GM10847 (cell line): ENCODE measurements around the gene SPRY1.

ENCODE experiments used
- POLR2A ChIP-seq: IDR thresholded peaks from 2 replicates; pipeline ENCODE4 v1.6.1; 2011; ENCODE audit not compliant: insufficient read length; ENCODE audit errors: extremely low read depth

The SPRY1 gene

DNA sequence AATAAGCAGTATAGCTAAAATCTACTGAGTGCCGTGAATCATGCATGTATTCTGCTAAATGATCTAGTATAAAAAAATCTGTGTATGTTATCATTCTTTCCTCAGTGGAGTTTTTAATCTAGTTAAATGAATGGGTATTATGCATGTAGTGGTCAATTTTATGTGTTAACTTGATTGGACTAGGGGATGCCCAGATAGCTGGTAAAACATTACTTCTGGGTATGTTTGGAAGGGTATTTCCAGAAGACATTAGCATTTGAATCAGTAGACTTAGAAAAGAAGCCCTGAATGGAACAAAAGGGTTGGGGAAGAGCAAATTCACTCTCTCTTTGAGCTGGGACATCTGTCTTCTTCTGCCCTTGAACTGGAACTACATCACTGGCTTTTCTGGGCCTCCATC lies 34.5 kb upstream of the SPRY1 start:
- TF ChIP-seq POLR2A = no peak

DNA sequence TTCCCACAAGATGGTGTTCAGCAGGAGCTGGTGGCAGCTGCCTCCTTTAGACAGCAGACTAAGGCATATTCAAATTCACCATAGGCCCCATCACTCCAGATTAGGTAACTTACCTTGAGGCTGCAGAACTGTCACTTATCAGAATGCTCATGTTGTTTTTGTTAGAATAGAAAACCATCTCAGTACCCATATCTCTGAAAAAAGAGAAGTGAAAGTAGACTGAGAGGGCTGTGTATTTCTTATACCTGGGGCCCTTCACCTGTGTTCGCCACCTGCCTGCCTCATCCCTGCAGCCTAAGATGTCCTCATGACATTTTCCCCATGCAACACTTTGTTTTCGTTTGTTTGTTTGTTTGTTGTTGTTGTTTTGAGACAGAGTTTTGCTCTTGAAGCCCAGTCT lies 32.9 kb upstream of the SPRY1 start:
- TF ChIP-seq POLR2A = no peak

DNA sequence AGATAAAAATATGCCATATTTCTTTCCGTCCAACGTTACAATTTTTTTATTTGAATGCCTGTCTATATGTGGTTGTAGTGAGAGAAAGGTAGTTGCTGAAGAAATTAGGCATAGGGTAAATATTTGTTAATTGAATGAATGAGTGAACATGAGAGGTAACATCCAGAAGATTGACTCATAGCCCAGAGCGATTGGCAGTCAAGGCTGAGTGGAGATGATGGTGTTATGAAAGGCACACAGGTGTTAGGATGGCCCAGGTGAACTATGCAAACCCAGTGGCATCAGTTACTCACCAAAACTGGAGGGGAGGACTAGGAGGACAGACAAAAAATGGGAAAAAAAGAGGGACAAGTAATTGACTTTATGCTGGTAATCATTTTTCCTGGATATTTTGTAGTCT lies 31.7 kb upstream of the SPRY1 start:
- TF ChIP-seq POLR2A = no peak

DNA sequence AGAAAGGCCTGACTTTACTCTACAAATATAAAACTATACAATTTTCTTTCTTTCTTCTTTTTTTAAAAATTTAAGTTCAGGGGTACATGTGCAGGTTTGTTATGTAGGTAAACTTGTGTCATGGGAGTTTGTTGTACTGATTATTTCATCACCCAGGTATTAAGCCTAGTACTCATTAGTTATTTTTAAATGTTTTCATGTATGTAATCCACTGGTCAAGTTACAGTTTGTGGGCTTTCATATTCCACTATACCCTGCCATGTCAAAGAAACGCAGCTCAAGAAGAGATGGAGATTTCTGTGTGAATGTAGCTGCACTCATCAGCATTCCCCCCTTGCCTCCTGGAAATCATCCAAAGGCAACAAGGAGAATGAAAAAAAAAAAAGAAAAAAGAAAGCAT lies 31.2 kb upstream of the SPRY1 start:
- TF ChIP-seq POLR2A = no peak

DNA sequence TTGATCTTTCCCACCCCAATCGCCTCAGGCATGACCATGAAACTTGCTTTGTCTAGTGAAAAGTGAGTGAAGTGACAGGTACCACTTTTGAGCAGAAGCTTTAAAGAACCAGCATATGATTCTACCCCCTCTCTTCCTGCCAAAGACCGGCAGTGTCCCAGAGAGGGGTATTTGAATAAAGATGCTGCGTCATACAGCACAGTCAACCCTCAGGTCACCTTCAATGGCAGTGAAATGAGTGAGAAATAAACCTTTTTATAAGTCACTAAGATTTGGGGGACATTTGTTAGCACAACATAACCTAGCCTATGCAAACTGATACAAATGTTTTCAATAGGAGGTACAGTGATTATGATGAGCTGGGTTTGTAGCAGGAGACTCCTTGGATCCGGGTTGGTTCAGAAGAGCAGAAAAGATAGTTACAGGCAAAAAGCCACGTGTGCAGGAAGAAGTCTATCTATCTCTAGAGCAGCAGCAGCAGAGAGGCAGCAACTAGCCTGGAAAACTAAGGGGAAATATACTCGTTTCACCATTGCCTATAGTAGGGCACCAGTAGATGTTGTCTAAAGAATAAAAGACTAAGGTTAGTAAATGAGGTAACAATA lies 30.3 kb upstream of the SPRY1 start:
- no peak for TF ChIP-seq POLR2A

DNA sequence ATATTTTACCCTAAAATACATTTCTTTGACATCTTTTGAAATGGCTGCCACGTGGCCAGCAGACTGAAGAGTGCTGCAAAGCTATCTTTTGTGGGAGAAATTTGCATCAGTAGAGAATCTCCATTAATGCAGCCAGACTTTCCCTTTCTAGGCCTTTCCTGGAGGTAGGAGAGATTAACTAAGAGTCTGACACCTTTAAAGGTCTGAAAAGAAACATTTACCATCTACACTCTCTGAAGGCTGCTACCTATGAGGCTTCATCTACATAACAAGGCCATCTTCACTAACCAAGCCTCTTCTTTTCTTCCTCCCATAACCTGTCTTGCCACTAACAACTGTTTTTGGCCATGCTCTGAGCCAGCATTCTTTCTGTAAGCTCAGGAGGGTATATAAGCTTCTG lies 17.8 kb upstream of the SPRY1 start:
- no peak for TF ChIP-seq POLR2A

DNA sequence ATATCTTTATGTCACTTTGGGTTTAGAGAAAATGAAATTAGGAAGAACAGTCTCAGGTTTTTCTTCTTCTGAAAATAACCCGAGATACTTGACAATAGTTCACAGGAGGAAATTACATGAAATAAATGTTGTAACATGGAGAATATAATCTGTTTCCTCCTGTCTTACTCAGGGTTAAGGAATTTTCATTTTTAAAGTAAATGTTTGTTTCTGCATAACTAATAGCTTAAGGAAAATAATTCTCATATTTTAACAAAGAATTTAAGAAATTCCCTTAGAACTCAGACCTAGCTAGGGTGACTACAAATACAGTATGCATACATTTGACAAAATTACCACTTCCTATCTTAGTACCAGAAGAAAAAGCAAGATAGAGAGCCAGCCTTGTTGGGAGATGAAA lies 17.2 kb upstream of the SPRY1 start:
- TF ChIP-seq POLR2A = no peak

DNA sequence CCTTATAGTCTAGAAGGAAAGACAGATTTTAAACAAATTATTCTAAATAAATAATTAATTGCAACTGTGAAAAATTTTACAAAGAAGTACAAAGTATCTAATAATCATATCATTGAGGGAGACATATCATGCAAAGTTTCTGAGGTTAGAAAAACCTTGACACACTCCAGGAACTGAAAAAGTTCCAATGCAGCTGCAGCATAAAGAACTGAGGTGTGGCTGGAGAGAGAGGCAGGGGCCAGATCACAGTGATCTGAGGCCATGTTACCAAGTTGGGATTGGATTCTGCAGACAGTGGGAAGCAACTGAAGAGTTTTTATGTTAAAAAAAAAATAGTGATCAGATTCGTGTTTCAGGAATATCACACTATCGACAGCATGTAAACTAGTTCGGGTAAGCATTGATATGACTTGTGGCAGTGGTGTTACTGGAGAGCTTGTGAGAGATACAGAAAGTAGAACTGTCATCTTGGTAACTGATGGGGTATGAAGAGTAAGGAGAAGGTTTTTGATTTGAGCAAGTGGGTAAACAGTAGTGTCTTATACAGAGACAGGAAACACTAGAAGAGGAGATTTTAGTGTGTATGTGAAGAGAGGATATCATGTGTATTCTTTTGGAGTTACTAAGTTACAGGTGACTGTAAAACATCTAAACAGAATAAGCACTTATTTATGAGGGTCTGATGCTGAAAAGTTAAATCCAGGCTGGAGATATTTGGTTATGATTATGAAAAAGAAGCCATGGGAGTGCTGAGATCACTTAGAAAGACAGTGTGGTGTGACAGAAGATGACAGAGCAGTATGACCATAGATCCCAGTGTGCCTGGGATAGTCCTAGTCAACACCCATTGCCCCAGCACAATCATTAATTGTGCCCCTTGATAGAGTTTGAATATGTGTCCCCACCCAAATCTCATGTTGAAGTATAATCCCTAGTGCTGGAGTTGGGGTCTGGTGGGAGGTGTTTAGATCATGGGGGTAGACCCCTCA lies 15.6 kb upstream of the SPRY1 start:
- no peak for TF ChIP-seq POLR2A

DNA sequence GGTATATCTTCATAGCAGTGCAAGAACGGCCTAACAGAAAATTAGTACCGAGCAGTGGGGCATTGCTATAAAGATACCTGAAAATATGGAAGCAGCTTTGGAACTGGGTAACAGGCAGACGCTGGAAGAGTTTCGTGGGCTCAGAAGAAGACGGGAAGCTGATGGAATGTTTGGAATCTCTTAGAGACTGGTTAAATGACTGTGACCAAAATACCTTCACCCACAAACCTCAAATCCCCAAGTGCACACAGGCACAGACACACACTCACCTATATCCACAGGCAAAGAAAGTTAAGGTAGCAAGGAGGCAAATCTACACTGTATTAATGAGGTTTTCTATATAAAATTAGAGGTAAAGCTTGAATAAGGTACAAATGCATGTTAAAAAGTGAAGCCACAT lies 14.6 kb upstream of the SPRY1 start:
- no peak for TF ChIP-seq POLR2A

DNA sequence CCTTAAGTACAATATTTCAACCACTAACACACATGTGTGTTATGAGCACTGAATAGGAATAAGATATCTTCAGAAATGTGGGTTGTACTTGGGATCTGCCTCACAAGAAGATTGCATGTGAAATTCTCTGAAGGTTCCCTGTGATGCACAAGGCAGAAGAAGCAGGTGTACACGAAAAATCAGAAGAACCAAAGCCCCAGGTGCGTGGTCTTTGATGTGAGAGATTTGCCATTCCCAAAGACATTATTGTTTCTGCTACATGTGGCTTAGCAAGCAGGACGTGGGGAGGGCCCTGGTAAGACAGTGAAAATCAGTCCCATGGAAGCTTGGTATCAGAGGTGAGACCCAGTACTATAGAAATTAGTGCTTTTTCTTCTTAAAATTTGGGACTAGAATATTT lies 13.0 kb upstream of the SPRY1 start:
- TF ChIP-seq POLR2A = no peak

DNA sequence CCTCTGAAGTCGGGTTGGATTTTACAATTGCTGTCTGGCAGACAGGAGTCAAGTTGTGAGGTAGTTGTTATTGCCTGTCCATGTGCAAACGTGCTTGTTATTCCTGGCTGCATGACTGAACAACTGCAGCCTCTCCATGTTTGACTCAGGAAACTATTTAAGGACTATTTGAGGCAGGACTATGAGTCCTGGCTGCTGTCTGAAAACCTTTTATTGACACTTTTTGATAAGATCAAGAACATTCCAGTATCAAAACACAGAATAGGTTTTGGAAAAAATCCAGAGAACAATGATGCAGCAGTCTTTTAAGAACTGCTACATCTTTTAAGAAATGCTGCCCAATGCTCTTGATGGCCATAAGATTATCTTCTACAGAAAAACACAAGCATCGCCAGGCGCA lies 10.0 kb upstream of the SPRY1 start:
- no peak for TF ChIP-seq POLR2A

DNA sequence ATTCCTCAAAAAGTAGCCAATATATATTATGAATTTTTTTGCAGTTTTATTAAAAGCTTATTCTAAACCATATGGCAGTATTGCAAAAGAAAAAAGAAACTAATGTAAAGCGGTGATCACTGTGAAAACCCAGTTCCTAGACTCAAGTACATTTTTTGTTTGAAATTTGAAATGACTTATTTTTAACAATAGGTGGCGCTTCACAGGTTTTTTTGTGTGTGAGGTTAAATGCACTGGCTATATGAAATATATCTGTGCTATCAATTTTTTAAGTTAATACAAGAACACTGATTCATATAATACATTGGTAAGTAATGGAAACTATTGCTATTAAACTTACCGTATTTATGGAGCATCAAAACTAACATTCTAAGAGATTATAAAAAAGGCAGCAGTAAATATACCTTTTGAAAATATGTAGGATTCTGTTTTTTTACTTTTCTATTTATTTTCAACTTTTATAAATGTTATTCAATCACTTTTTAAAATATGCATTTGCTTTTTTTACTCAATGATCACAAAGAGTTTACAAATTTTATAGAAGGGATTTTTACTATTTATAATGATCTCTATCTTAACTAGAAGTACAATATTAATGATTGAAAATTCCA lies 5.6 kb upstream of the SPRY1 start:
- TF ChIP-seq POLR2A = no peak

DNA sequence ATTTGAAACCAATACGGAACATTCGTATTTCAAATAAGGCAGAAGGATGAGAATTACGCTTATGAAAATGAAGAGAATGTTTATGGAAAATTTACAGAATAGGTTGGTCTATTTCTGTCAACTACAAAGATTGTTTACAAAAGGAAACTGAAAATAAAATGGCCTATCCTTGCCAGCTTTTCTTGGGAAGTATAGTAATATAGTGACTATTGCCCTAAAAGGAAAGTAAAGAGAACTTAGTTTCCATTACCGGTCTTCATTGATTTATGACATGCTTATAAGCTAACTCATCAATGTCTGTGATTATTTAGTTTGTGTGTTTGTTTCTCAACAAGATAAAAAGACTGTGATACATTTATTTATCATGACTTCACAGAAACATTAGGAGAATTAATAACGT lies 2.9 kb upstream of the SPRY1 start:
- no peak for TF ChIP-seq POLR2A

DNA sequence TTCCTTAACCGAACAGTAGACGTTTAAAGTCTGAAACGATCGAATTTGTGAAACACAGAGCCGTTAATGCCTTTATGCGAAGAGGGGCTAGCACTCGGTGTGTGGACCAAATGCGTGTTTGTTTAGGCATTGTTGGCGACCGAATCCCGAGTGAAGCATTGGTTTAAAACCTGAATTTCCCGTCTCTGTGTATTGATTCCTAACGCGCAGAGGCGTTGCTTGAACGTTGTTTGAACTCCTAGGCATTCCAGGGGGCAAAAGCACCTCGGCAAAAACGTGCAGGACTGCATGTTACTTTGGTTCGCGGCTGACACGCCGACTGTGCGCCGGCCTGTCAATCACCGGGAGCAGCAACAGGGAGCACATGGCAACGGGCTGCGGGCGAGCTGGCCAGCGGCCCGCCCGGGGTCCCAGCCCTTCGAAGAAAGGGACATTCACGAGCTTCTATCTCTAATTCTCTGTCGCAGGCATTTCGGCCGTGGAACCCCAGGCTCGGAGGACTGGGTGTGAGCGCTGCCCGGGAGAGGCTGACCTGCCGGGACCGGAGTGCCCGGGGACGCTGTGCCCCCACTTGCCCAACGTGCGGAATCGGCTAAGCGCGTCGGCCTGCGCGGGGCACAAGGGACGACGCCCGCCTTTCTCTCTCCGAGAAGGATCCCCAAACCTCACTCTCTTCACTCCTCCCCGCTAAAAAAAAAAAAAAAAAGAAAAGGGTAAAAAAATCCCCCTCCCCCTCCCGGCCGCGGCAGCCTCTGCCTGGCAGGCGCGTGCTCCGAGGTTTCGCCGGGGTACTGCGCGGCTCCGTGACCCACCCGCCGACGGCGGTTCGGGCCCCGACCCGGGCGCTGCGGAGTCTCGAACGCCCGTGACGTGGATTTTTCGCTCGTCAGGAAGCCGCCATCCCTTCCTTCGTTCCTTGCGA lies 810 bp downstream of the SPRY1 start:
- TF ChIP-seq POLR2A = no peak
